K562 (cell line): ENCODE results near the gene FLAD1. TPM values are rescaled to one million over a fixed set of nuclear protein-coding genes. Genes with fewer than 3 reads are reported as not detected.

Experiments used
- E2F3 ChIP-seq: fragments of 250-450 bp; sonication (Bioruptor Pico); IDR thresholded peaks from 2 replicates; pipeline ENCODE4 v1.4.0; 2020; ENCODE audit warnings: mild to moderate bottlenecking
- ERF ChIP-seq: fragments of 450-650 bp; formaldehyde crosslinking; IDR thresholded peaks from 2 replicates; pipeline ENCODE4 v1.4.0; 2020; ENCODE audit warnings: mild to moderate bottlenecking, mixed read lengths
- FOXA1 ChIP-seq: fragments of 450-650 bp; IDR thresholded peaks from 2 replicates; pipeline ENCODE4 v1.6.1; 2016; ENCODE audit warnings: mild to moderate bottlenecking, borderline replicate concordance
- FOXJ2 ChIP-seq: fragments of 200-800 bp; sonication (Bioruptor generic); IDR thresholded peaks from 2 replicates; pipeline ENCODE4 v1.6.1; 2016; ENCODE audit warnings: missing genetic modification characterization, missing compliant biosample characterization
- IFI16 ChIP-seq: fragments of 250-450 bp; sonication (Bioruptor Pico); IDR thresholded peaks from 2 replicates; pipeline ENCODE4 v2.1.2; 2022; ENCODE audit warnings: mild to moderate bottlenecking, inconsistent platforms
- NELFE ChIP-seq: IDR thresholded peaks from 2 replicates; pipeline ENCODE4 v1.6.1; 2011; ENCODE audit warnings: mild to moderate bottlenecking; ENCODE audit not compliant: insufficient read depth, insufficient read length
- NONO ChIP-seq, 2 experiments: fragments of 200-400 bp in 1 of 2; fragments of 450-650 bp in 1 of 2; formaldehyde crosslinking in 1 of 2; IDR thresholded peaks; 2 replicates each; pipeline ENCODE4 v1.6.1; 2017; ENCODE audit warnings: low read depth in 2 of 2, mild to moderate bottlenecking in 2 of 2, moderate library complexity in 2 of 2, low read length in 1 of 2
- SIRT6 ChIP-seq: IDR thresholded peaks from one replicate; pipeline ENCODE4 v1.6.1; 2012; ENCODE audit warnings: low read depth, mild to moderate bottlenecking, control low read depth, inconsistent platforms, low read length, moderate library complexity
- SRSF3 ChIP-seq: fragments of 200-400 bp; formaldehyde crosslinking; IDR thresholded peaks from 2 replicates; pipeline ENCODE4 v1.6.1; 2016; ENCODE audit warnings: mild to moderate bottlenecking, low read length, moderate library complexity; ENCODE audit not compliant: insufficient read depth
- TBP ChIP-seq: optimal IDR thresholded peaks from 2 replicates; pipeline ENCODE3; 2011; ENCODE audit warnings: low read depth, low read length, improper control_type of control experiment
- YY1 ChIP-seq, 3 experiments: IDR thresholded peaks; 2 replicates each; pipeline ENCODE4 v1.6.1; 2011; ENCODE audit warnings: low read length in 2 of 3, mild to moderate bottlenecking in 2 of 3, moderate library complexity in 2 of 3, borderline replicate concordance in 1 of 3, control low read depth in 1 of 3, low read depth in 1 of 3; ENCODE audit not compliant: insufficient read depth in 3 of 3, insufficient replicate concordance in 2 of 3, control insufficient read depth in 1 of 3, insufficient read length in 1 of 3; ENCODE audit errors: extremely low read depth in 1 of 3
- ZNF76 ChIP-seq: fragments of 250-450 bp; sonication (Bioruptor Pico); IDR thresholded peaks from 2 replicates; pipeline ENCODE4 v1.4.0; 2020; ENCODE audit warnings: mild to moderate bottlenecking, moderate library complexity, borderline replicate concordance
- polyA plus RNA-seq, 8 experiments: library from polyadenylated mRNA; depleted of rRNA in 4 of 8; stranded (reverse) in 5 of 8; unstranded in 3 of 8; fragments of >200 nt; fragmentation: Nextera tagmentation in 2 of 8; fragmentation: Illumina TruSeq in 1 of 8; extraction: Ambion mirVana in 2 of 8; extraction: Trizol in 1 of 8; gene quantifications; 2 replicates each; pipeline versions ENCODE4 v1.2.1 to v1.2.3, GENCODE V29; 2011 to 2014; ENCODE audit warnings: inconsistent platforms in 1 of 8, missing spikeins in 1 of 8
- total RNA-seq, 7 experiments: library from RNA; depleted of rRNA in 6 of 7; stranded (reverse); fragments of >200 nt in 6 of 7; fragmentation: Illumina TruSeq in 2 of 7; extraction: Trizol in 2 of 7; gene quantifications; 2 replicates each; pipeline versions ENCODE4 v1.2.1 to v1.2.3, GENCODE V29; 2011 to 2021; ENCODE audit warnings: low replicate concordance in 1 of 7
- TF ChIP-seq, protein P1 (sequence below): fragments of 250-450 bp; sonication (Bioruptor Pico); IDR thresholded peaks from 2 replicates; pipeline ENCODE4 v1.4.0; 2020; ENCODE audit warnings: mild to moderate bottlenecking, moderate library complexity
- TF ChIP-seq, protein P2 (sequence below), 2 experiments: fragments of 450-650 bp in 1 of 2; sonication (generic) in 1 of 2; formaldehyde crosslinking in 1 of 2; IDR thresholded peaks; 2 replicates each; pipeline versions ENCODE4 v1.7.1 to v1.9.0; 2016 to 2022; ENCODE audit warnings: inconsistent platforms in 1 of 2, mild to moderate bottlenecking in 1 of 2, missing genetic modification reagents in 1 of 2

Gene FLAD1
- total and polyA plus RNA-seq, 9 of the 15 experiments (the other 6 are each of a cell fraction or from before 2014, with no cell fraction given), result 24.9 to 85.8 (median 67.0) TPM

DNA sequence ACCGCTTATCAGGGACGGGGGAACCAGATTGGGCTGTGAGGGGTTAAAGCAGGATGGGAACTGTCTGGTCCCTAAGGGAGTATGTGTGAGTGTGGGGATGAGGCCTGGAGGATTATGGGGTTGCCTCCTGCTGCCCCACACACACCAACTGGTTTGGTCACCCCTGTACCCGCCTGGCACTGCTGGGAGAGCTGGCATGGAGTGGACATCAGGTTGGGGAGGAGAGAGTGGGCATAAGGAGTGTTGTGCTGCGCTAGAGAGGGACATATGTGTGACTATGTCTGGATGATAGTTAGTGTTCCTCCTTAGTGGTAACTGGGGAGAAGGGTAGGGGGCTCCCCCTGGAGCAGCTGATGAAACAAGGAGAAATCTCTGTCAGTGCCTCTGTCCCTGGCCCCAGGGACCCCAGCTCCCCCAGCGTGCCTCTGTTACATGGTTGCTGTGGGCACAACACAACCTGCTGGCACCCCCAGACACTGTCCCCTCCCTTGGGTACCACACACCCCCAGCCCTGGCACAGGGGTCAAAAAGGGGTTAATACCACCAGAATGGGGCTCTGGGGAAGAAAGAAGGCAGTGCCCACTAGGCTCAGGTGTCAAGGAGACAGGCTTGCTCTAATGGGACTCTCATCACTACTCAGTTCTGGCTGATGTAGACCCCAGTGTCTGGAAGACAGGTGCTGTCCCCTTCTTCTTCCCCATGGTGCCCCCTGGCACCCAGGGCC lies 21.4 kb downstream of the FLAD1 start (continued):
- TF ChIP-seq, protein P1, sequence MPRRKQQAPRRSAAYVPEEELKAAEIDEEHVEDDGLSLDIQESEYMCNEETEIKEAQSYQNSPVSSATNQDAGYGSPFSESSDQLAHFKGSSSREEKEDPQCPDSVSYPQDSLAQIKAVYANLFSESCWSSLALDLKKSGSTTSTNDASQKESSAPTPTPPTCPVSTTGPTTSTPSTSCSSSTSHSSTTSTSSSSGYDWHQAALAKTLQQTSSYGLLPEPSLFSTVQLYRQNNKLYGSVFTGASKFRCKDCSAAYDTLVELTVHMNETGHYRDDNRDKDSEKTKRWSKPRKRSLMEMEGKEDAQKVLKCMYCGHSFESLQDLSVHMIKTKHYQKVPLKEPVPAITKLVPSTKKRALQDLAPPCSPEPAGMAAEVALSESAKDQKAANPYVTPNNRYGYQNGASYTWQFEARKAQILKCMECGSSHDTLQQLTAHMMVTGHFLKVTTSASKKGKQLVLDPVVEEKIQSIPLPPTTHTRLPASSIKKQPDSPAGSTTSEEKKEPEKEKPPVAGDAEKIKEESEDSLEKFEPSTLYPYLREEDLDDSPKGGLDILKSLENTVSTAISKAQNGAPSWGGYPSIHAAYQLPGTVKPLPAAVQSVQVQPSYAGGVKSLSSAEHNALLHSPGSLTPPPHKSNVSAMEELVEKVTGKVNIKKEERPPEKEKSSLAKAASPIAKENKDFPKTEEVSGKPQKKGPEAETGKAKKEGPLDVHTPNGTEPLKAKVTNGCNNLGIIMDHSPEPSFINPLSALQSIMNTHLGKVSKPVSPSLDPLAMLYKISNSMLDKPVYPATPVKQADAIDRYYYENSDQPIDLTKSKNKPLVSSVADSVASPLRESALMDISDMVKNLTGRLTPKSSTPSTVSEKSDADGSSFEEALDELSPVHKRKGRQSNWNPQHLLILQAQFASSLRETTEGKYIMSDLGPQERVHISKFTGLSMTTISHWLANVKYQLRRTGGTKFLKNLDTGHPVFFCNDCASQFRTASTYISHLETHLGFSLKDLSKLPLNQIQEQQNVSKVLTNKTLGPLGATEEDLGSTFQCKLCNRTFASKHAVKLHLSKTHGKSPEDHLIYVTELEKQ (CRISPR knock-in tag), result 0 out of 2 replicates have a peak, but pooled peaks have one; percentile 28
- TF ChIP-seq IFI16 (CRISPR knock-in tag) (no peak), E2F3 (no peak), SIRT6 (no peak), ZNF76 (CRISPR knock-in tag) (peak; percentile 30; the same call in 1 of the 2 replicates), FOXJ2 (tag) (no peak), ERF (CRISPR knock-in tag) (no peak), YY1 (IDR thresholded peaks at IDR 0.05; ENCODE audit: borderline replicate concordance in 1 of 3, control insufficient read depth in 1 of 3, extremely low read depth in 1 of 3, insufficient read depth in 3 of 3, insufficient read length in 1 of 3, insufficient replicate concordance in 2 of 3, low read depth in 1 of 3, low read length in 2 of 3) (no peak), FOXA1 (no peak), TBP (no peak), NELFE (no peak), SRSF3 (no peak), NONO (IDR thresholded peaks at IDR 0.05; ENCODE audit: low read depth in 2 of 2, low read length in 1 of 2) (no peak)
- TF ChIP-seq, protein P2, sequence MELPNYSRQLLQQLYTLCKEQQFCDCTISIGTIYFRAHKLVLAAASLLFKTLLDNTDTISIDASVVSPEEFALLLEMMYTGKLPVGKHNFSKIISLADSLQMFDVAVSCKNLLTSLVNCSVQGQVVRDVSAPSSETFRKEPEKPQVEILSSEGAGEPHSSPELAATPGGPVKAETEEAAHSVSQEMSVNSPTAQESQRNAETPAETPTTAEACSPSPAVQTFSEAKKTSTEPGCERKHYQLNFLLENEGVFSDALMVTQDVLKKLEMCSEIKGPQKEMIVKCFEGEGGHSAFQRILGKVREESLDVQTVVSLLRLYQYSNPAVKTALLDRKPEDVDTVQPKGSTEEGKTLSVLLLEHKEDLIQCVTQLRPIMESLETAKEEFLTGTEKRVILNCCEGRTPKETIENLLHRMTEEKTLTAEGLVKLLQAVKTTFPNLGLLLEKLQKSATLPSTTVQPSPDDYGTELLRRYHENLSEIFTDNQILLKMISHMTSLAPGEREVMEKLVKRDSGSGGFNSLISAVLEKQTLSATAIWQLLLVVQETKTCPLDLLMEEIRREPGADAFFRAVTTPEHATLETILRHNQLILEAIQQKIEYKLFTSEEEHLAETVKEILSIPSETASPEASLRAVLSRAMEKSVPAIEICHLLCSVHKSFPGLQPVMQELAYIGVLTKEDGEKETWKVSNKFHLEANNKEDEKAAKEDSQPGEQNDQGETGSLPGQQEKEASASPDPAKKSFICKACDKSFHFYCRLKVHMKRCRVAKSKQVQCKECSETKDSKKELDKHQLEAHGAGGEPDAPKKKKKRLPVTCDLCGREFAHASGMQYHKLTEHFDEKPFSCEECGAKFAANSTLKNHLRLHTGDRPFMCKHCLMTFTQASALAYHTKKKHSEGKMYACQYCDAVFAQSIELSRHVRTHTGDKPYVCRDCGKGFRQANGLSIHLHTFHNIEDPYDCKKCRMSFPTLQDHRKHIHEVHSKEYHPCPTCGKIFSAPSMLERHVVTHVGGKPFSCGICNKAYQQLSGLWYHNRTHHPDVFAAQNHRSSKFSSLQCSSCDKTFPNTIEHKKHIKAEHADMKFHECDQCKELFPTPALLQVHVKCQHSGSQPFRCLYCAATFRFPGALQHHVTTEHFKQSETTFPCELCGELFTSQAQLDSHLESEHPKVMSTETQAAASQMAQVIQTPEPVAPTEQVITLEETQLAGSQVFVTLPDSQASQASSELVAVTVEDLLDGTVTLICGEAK (IDR thresholded peaks at IDR 0.05), result peak; percentile 49
- TF ChIP-seq, protein P2 (CRISPR knock-in tag; IDR thresholded peaks at IDR 0.05), result no peak
